PC-3 (cell line): ENCODE measurements around the gene ZRANB3. TPM values are rescaled to one million over a fixed set of nuclear protein-coding genes. Genes with fewer than 3 reads are reported as not detected.

Source experiments
- ATAC-seq: fragments of 200-7000 bp; cut with Tn5 transposase; 2 replicates; pipeline ENCODE4 v1.9.1; 2020; ENCODE audit warnings: mild to moderate bottlenecking, moderate library complexity
- BruUV-seq: library from RNA; stranded (reverse); fragments of 400-500 nt; replicated peaks from 2 replicates; lab custom pipeline; 2021; lab: Mats Ljungman, UMichigan
- CTCF ChIA-PET: fragments of 300-600 bp; sonication (Branson Sonifier 250); formaldehyde crosslinking; loops from one replicate; lab custom pipeline; 2022; ENCODE audit warnings: antibody characterized with exemption; lab: Charles Lee
- POLR2A ChIA-PET: fragments of 300-600 bp; sonication (Branson Sonifier 250); formaldehyde crosslinking; loops from one replicate; lab custom pipeline; 2022; ENCODE audit warnings: antibody characterized with exemption; ENCODE audit not compliant: unreplicated experiment; lab: Charles Lee
- DNase-seq: peaks from one replicate; pipeline ENCODE4 v3.0.0-alpha.2; 2015
- H2AFZ ChIP-seq: fragments of 300-600 bp; sonication (generic); 2 replicates; pipeline ENCODE4 v1.6.0; 2016; ENCODE audit warnings: antibody characterized with exemption, low read length
- H3F3A ChIP-seq: fragments of 300-600 bp; sonication (generic); one replicate; pipeline ENCODE4 v1.6.0; 2017; ENCODE audit warnings: antibody characterized with exemption, low read length, control low read depth, mild to moderate bottlenecking; ENCODE audit not compliant: unreplicated experiment
- H3K27ac ChIP-seq: fragments of 300-600 bp; sonication (generic); 2 replicates; pipeline ENCODE4 v1.5.1; 2016; ENCODE audit warnings: mild to moderate bottlenecking, low read length
- H3K27me3 ChIP-seq: fragments of 300-600 bp; sonication (generic); 2 replicates; pipeline ENCODE4 v1.6.1; 2016; ENCODE audit warnings: low read length, mixed read lengths
- H3K36me3 ChIP-seq: fragments of 300-600 bp; sonication (generic); 2 replicates; pipeline ENCODE4 v1.6.1; 2016; ENCODE audit warnings: low read depth, mixed run types, low read length, mixed read lengths
- H3K4me1 ChIP-seq: fragments of 300-600 bp; sonication (generic); 2 replicates; pipeline ENCODE4 v1.5.1; 2016; ENCODE audit warnings: low read length; ENCODE audit not compliant: insufficient read depth
- H3K4me2 ChIP-seq: fragments of 300-600 bp; sonication (generic); 2 replicates; pipeline ENCODE4 v1.6.0; 2016; ENCODE audit warnings: low read length
- H3K4me3 ChIP-seq: fragments of 300-600 bp; sonication (generic); 2 replicates; pipeline ENCODE4 v1.5.1; 2016; ENCODE audit warnings: mild to moderate bottlenecking, low read length, mixed read lengths
- H3K79me2 ChIP-seq: fragments of 300-600 bp; sonication (generic); 2 replicates; pipeline ENCODE4 v1.6.1; 2017; ENCODE audit warnings: low read length, mixed read lengths
- H3K9ac ChIP-seq: fragments of 300-600 bp; sonication (generic); 2 replicates; pipeline ENCODE4 v1.6.0; 2016; ENCODE audit warnings: mild to moderate bottlenecking, low read length
- H3K9me2 ChIP-seq: fragments of 300-600 bp; sonication (generic); replicated peaks from 2 replicates; pipeline ENCODE4 v1.6.1; 2016; ENCODE audit warnings: mixed run types, low read length, mixed read lengths
- H3K9me3 ChIP-seq: fragments of 300-600 bp; sonication (generic); 2 replicates; pipeline ENCODE4 v1.6.1; 2016; ENCODE audit warnings: low read length, mixed read lengths
- H4K20me1 ChIP-seq: fragments of 300-600 bp; sonication (generic); 2 replicates; pipeline ENCODE4 v1.6.1; 2016; ENCODE audit warnings: low read length, mixed read lengths
- EZH2 ChIP-seq: fragments of 300-600 bp; sonication (generic); IDR thresholded peaks from one replicate; pipeline ENCODE4 v1.6.1; 2017; ENCODE audit warnings: antibody characterized with exemption, mild to moderate bottlenecking, low read length; ENCODE audit not compliant: unreplicated experiment
- EZH2phosphoT487 ChIP-seq: fragments of 300-600 bp; sonication (generic); IDR thresholded peaks from 2 replicates; pipeline ENCODE4 v1.6.1; 2018; ENCODE audit warnings: mild to moderate bottlenecking, antibody characterized with exemption, low read length, borderline replicate concordance
- intact Hi-C: fragments of 100-400 bp; cut with micrococcal nuclease; formaldehyde crosslinking; loops from 2 replicates; pipeline ENCODE4 v1.9.0; 2023
- total RNA-seq: library from RNA; depleted of rRNA; stranded (reverse); fragments of >200 nt; gene quantifications from 2 replicates; pipeline ENCODE4 v1.2.3, GENCODE V29; 2014
- TF ChIP-seq, protein P1 (sequence below): fragments of 300-600 bp; sonication (generic); conservative IDR thresholded peaks from 2 replicates; pipeline ENCODE4 v1.5.1; 2017; ENCODE audit warnings: antibody characterized with exemption, low read depth, mild to moderate bottlenecking, low read length

The ZRANB3 gene
- total RNA-seq, 1 experiment from 2014 or later = 8.6 TPM

DNA sequence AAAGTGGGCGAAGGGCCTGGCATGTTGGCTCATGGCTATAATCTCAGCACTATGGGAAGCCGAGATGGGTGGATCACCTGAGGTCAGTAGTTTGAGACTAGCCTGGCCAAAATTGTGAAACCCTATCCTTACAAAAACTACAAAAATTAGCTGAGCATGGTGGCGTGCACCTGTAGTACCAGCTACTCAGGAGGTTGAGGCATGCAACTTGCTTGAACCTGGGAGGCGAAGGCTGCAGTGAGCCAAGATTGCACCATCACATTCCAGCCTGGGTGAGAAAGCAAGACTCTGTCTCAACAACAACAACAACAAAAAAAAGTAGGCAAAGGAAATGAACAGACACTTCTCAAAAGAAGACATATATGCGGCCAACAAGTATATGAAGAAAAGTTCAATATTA, 282.4 kb downstream of the ZRANB3 start:
- Histone ChIP-seq H3K9ac (no peak overlapping the region), H3K4me3 (no peak overlapping the region), H3K27me3 (no peaks in the 10 kb centered on the region), H3K9me2 (no peaks in the 10 kb centered on the region), H3K4me2 (no peak overlapping the region), H2AFZ (no peak overlapping the region), H4K20me1 (no peaks in the 10 kb centered on the region), H3K27ac (no peak overlapping the region), H3K79me2 (no peaks in the 10 kb centered on the region), H3K9me3 (no peaks in the 10 kb centered on the region), H3K36me3 (no peaks in the 10 kb centered on the region), H3F3A (no peaks in the 10 kb centered on the region), H3K4me1 (peaks cover 8% of the 10 kb centered on the region)
- ATAC-seq (no peak), DNase-seq (no peak)
- TF ChIP-seq EZH2phosphoT487 = no peak
- CTCF ChIA-PET = no interaction called here
- POLR2A ChIA-PET = no interaction called here
- BruUV-seq = no TSS peak
- intact Hi-C loops = no loop called here

DNA sequence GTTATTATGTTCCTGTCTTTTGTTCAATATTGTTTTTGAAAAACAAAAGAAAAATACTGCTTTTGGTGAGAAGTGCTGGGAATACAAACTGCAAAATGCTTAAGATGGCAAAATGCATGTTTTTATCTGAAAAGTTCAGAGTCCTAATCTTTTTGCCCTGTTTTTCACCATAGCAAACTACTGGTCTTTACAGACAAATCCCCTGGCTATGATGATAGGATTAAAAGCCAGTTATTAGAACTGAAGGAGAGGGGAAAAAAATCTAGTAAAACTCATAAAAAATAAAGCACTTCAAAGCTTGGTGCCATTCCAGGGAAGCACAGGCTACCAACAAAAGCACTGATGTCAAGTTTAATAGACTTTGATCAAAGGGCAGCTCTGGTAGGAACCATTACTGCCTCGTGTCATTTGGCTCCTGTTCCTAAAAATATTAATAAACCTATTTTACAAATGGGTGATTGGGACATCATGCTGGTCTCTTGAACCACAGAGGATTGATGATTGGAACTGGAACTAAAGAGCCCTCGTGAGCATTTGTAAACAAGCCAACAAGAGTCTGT, 284.2 kb downstream of the ZRANB3 start:
- Histone ChIP-seq H4K20me1 (no peaks in the 10 kb centered on the region), H3K79me2 (no peaks in the 10 kb centered on the region), H2AFZ (no peak overlapping the region), H3F3A (no peaks in the 10 kb centered on the region), H3K27me3 (no peaks in the 10 kb centered on the region), H3K4me1 (peaks cover 8% of the 10 kb centered on the region), H3K9me3 (no peaks in the 10 kb centered on the region), H3K4me3 (no peak overlapping the region), H3K4me2 (no peak overlapping the region), H3K27ac (no peak overlapping the region), H3K9ac (no peak overlapping the region), H3K36me3 (no peaks in the 10 kb centered on the region), H3K9me2 (no peaks in the 10 kb centered on the region)
- DNase-seq (no peak), ATAC-seq (no peak)
- TF ChIP-seq EZH2 (no peak), EZH2phosphoT487 (no peak)
- TF ChIP-seq, protein P1, sequence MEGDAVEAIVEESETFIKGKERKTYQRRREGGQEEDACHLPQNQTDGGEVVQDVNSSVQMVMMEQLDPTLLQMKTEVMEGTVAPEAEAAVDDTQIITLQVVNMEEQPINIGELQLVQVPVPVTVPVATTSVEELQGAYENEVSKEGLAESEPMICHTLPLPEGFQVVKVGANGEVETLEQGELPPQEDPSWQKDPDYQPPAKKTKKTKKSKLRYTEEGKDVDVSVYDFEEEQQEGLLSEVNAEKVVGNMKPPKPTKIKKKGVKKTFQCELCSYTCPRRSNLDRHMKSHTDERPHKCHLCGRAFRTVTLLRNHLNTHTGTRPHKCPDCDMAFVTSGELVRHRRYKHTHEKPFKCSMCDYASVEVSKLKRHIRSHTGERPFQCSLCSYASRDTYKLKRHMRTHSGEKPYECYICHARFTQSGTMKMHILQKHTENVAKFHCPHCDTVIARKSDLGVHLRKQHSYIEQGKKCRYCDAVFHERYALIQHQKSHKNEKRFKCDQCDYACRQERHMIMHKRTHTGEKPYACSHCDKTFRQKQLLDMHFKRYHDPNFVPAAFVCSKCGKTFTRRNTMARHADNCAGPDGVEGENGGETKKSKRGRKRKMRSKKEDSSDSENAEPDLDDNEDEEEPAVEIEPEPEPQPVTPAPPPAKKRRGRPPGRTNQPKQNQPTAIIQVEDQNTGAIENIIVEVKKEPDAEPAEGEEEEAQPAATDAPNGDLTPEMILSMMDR = no peak
- POLR2A ChIA-PET = interaction anchor here (0.6 kb wide), 1 partner anchor 540 kb away, joined by 3 read pairs; no protein-coding TSS in a partner anchor
- intact Hi-C loops = no loop called here
- BruUV-seq = no TSS peak
- CTCF ChIA-PET = no interaction called here

DNA sequence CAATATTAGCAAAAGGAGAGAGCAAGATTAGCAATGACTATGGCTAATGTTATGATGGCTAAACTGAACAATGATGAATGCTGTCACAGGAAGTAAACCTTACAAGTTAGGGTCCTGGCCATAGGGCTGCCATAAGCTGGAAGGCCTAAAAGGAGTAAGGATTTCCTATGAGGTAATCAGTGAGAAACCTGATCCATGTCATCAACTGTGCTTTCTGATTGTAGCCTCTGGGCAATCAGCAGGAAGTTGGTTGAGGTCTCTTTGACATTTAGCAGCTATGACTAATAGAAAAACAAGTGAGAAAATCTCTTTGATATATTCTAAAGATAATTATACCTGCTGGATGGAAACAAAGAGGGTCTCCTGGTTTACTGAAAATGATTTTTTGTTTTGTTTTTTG, 285.9 kb downstream of the ZRANB3 start:
- CTCF ChIA-PET = no interaction called here
- POLR2A ChIA-PET = no interaction called here
- Histone ChIP-seq H3K79me2 (no peaks in the 10 kb centered on the region), H3K9me3 (no peaks in the 10 kb centered on the region), H3K27ac (0 out of 2 replicates have a peak overlapping the region, but pooled peaks have one; percentile 9), H3K36me3 (no peaks in the 10 kb centered on the region), H3K4me1 (peaks cover 8% of the 10 kb centered on the region), H3K4me3 (no peak overlapping the region), H3F3A (no peaks in the 10 kb centered on the region), H4K20me1 (no peaks in the 10 kb centered on the region), H3K4me2 (no peak overlapping the region), H3K9ac (no peak overlapping the region), H3K27me3 (no peaks in the 10 kb centered on the region), H3K9me2 (no peaks in the 10 kb centered on the region), H2AFZ (no peak overlapping the region)
- no TSS peak for BruUV-seq
- no peak for TF ChIP-seq EZH2phosphoT487
- TF ChIP-seq EZH2 = no peak
- TF ChIP-seq, protein P1 = no peak
- intact Hi-C loops = no loop called here
- DNase-seq (peak; percentile 72), ATAC-seq (peak; percentile 94)
